Liver (tissue), 9 donors: ENCODE results near the gene TMEM161A. TPM values are rescaled to one million over a fixed set of nuclear protein-coding genes. Genes with fewer than 3 reads are reported as not detected.

Source experiments
- DNase-seq: peaks from one replicate; pipeline ENCODE4 v3.0.0-alpha.2; 2017; ENCODE audit warnings: low spot score
- H3K27ac ChIP-seq, 2 donors: one replicate each; pipeline ENCODE4 v1.7.0; 2013; ENCODE audit warnings: inconsistent platforms in 2 of 2, low read length in 2 of 2, control low read depth in 1 of 2, low read depth in 1 of 2, mild to moderate bottlenecking in 1 of 2
- H3K27me3 ChIP-seq, 4 donors: one replicate each; pipeline versions ENCODE4 v1.6.1 to v1.7.0; 2013; ENCODE audit warnings: low read length in 3 of 4, inconsistent platforms in 1 of 4, mild to moderate bottlenecking in 1 of 4, moderate library complexity in 1 of 4; ENCODE audit not compliant: control insufficient read depth in 4 of 4, insufficient read depth in 4 of 4
- H3K36me3 ChIP-seq, 4 donors: one replicate each; pipeline versions ENCODE4 v1.6.1 to v1.7.0; 2013; ENCODE audit warnings: low read length in 3 of 4, mild to moderate bottlenecking in 3 of 4, low read depth in 1 of 4, moderate library complexity in 1 of 4; ENCODE audit not compliant: control insufficient read depth in 4 of 4, insufficient read depth in 3 of 4
- H3K4me1 ChIP-seq, 4 donors: one replicate each; pipeline versions ENCODE4 v1.6.1 to v1.7.0; 2013; ENCODE audit warnings: low read length in 3 of 4, mild to moderate bottlenecking in 3 of 4, moderate library complexity in 1 of 4; ENCODE audit not compliant: control insufficient read depth in 4 of 4, insufficient read depth in 4 of 4
- H3K4me3 ChIP-seq, 3 donors: one replicate each; pipeline versions ENCODE4 v1.6.1 to v1.7.0; 2013; ENCODE audit warnings: low read length in 3 of 3, control low read depth in 1 of 3, low read depth in 1 of 3, mild to moderate bottlenecking in 1 of 3
- H3K9ac ChIP-seq, 2 donors: one replicate each; pipeline ENCODE4 v1.7.0; 2013; ENCODE audit warnings: low read length in 2 of 2, mild to moderate bottlenecking in 2 of 2, moderate library complexity in 2 of 2, control low read depth in 1 of 2, low read depth in 1 of 2
- H3K9me3 ChIP-seq, 4 donors: one replicate each; pipeline versions ENCODE4 v1.6.1 to v1.7.0; 2013; ENCODE audit warnings: low read length in 3 of 4; ENCODE audit not compliant: control insufficient read depth in 4 of 4
- EGR1 ChIP-seq, 2 donors: IDR thresholded peaks; 2 replicates each; pipeline ENCODE4 v1.6.1; 2016 to 2018; ENCODE audit warnings: antibody characterized with exemption in 2 of 2, low read depth in 2 of 2
- FOXA1 ChIP-seq: IDR thresholded peaks from 2 replicates; pipeline ENCODE4 v1.6.1; 2016; ENCODE audit warnings: antibody characterized with exemption
- FOXA2 ChIP-seq: IDR thresholded peaks from 2 replicates; pipeline ENCODE4 v1.6.1; 2016; ENCODE audit warnings: antibody characterized with exemption
- GABPA ChIP-seq, 2 donors: IDR thresholded peaks in 1 of 2; conservative IDR thresholded peaks in 1 of 2; 2 replicates each; pipeline ENCODE4 v1.6.1; 2016; ENCODE audit warnings: antibody characterized with exemption in 2 of 2, mild to moderate bottlenecking in 1 of 2, moderate library complexity in 1 of 2
- HNF4A ChIP-seq, 2 donors: conservative IDR thresholded peaks; 2 replicates each; pipeline ENCODE4 v1.6.1; 2016; ENCODE audit warnings: antibody characterized with exemption in 2 of 2, mild to moderate bottlenecking in 2 of 2
- HNF4G ChIP-seq: IDR thresholded peaks from 2 replicates; pipeline ENCODE4 v1.6.1; 2016; ENCODE audit warnings: antibody characterized with exemption
- NR2F2 ChIP-seq: IDR thresholded peaks from 2 replicates; pipeline ENCODE4 v1.6.1; 2016; ENCODE audit warnings: antibody characterized with exemption
- RAD21 ChIP-seq, 2 donors: IDR thresholded peaks; 2 replicates each; pipeline ENCODE4 v1.6.1; 2016; ENCODE audit warnings: antibody characterized with exemption in 2 of 2, mild to moderate bottlenecking in 2 of 2
- RXRA ChIP-seq, 2 donors: IDR thresholded peaks; 2 replicates each; pipeline ENCODE4 v1.6.1; 2017 to 2018; ENCODE audit warnings: antibody characterized with exemption in 2 of 2, mild to moderate bottlenecking in 1 of 2
- SP1 ChIP-seq: IDR thresholded peaks from 2 replicates; pipeline ENCODE4 v1.6.1; 2018; ENCODE audit warnings: antibody characterized with exemption, mild to moderate bottlenecking
- TAF1 ChIP-seq: conservative IDR thresholded peaks from 2 replicates; pipeline ENCODE4 v1.6.1; 2016; ENCODE audit warnings: antibody characterized with exemption, mild to moderate bottlenecking
- YY1 ChIP-seq: IDR thresholded peaks from 2 replicates; pipeline ENCODE4 v1.6.1; 2016; ENCODE audit warnings: antibody characterized with exemption, mild to moderate bottlenecking
- WGBS: extraction: QIAGEN DNeasy Blood & Tissue Kit; methylation state at CpG from one replicate; pipeline ENCODE4 v1.1.7; 2013; 5-methylcytosine and 5-hydroxymethylcytosine counted together
- polyA plus RNA-seq, 2 donors: library from polyadenylated mRNA; stranded (reverse) in 1 of 2; unstranded in 1 of 2; fragments of 200-250 nt in 1 of 2; fragments of >200 nt in 1 of 2; fragmentation: Nextera tagmentation in 1 of 2; extraction: Ambion mirVana in 1 of 2; gene quantifications; one replicate each; pipeline versions ENCODE4 v1.2.1 to v1.2.3, GENCODE V29; 2013 to 2015
- total RNA-seq, 2 donors: library from RNA; depleted of rRNA; stranded (reverse); fragments of >200 nt; gene quantifications; one replicate each; pipeline ENCODE4 v1.2.3, GENCODE V29; 2014
- TF ChIP-seq, protein P1 (sequence below): IDR thresholded peaks from 2 replicates; pipeline ENCODE4 v1.6.1; 2016; ENCODE audit warnings: antibody characterized with exemption
- TF ChIP-seq, protein P2 (sequence below): IDR thresholded peaks from 2 replicates; pipeline ENCODE4 v1.6.1; 2016; ENCODE audit warnings: antibody characterized with exemption
- TF ChIP-seq, protein P3 (sequence below): IDR thresholded peaks from 2 replicates; pipeline ENCODE4 v1.6.1; 2016; ENCODE audit warnings: antibody characterized with exemption
- TF ChIP-seq, protein P4 (sequence below): fragments of 150-350 bp; IDR thresholded peaks from 2 replicates; pipeline ENCODE4 v1.5.1; 2017; ENCODE audit warnings: improper control_type of control experiment, low read depth, low read length; ENCODE audit not compliant: missing input control
- TF ChIP-seq, protein P5 (sequence below): IDR thresholded peaks from 2 replicates; pipeline ENCODE4 v1.6.1; 2016; ENCODE audit warnings: antibody characterized with exemption, mild to moderate bottlenecking
- donor health status: healthy.
- donor health status: healthy.
- donor health status: healthy.
- donor health status: healthy.
- donor health status: healthy.

The TMEM161A gene
- total and polyA plus RNA-seq, 4 donors: 13.1 to 27.1 (median 24.0) TPM

DNA sequence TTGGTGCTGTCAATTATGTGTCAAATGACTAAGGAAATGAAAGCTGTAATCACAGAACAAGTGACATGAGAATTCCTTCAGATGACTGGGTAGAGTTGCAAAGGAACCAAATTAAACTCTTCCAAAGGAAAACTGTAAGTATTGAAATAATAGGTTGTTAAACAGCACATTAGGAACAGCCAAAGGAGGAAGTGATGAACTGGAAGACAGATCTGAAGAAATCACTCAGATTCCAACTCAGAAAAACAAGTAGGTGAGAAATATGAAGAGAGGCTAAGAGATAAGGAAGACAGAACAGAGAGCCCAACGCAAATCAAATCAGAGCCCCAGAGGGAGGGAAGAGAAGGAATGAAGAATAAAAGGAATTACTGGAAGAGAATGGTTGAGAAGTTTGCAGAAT, 15.4 kb downstream of the TMEM161A start:
- peaks cover 0 to 17% (median 2%) of the 10 kb centered on the region in 4 donors for H3K36me3 ChIP-seq
- no peaks in the 10 kb centered on the region for H3K4me1 ChIP-seq
- H3K27ac ChIP-seq: no peak overlapping the region
- TF ChIP-seq FOXA1 (no peak), HNF4G (no peak), EGR1 (IDR thresholded peaks at IDR 0.05; ENCODE audit: low read depth in 2 of 2) (no peak), YY1 (no peak)
- TF ChIP-seq, protein P1, sequence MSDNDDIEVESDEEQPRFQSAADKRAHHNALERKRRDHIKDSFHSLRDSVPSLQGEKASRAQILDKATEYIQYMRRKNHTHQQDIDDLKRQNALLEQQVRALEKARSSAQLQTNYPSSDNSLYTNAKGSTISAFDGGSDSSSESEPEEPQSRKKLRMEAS: no peak
- no peak overlapping the region for H3K4me3 ChIP-seq
- no peaks in the 10 kb centered on the region for H3K27me3 ChIP-seq
- 92% methylated on average over 1 of the region's 1 CpG for WGBS
- no peak for DNase-seq
- H3K9ac ChIP-seq: no peak overlapping the region
- no peaks in the 10 kb centered on the region for H3K9me3 ChIP-seq

DNA sequence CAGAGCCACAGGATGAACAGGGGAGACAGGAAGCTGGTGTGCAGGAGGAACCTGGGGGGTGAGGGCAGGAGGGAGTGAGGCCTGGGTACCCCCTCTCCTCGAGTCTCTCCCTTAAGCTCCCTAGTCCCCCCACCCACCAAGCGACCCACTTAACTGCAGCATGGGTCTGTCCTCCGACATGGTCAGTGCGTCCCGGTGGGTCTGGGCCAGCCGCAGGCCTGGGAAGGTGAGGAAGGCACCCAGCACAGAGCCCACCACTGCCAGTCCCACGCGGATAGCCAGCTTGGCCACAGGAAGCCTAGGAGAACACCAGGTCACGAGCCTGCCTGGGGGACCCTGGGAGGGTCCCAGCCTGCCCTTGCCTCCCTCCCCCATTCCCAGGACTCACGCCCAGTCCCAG, 16.9 kb downstream of the TMEM161A start:
- no peak for DNase-seq
- H3K4me1 ChIP-seq: no peaks in the 10 kb centered on the region
- H3K9me3 ChIP-seq: no peaks in the 10 kb centered on the region
- no peak overlapping the region for H3K9ac ChIP-seq
- TF ChIP-seq SP1 (no peak), RXRA (IDR thresholded peaks at IDR 0.05) (no peak), FOXA2 (no peak), HNF4A (conservative IDR thresholded peaks at IDR 0.05) (no peak), EGR1 (IDR thresholded peaks at IDR 0.05; ENCODE audit: low read depth in 2 of 2) (no peak), RAD21 (IDR thresholded peaks at IDR 0.05) (no peak), NR2F2 (no peak), GABPA (IDR thresholded peaks at IDR 0.05 in 1 of 2, conservative IDR thresholded peaks at IDR 0.05 in 1 of 2) (no peak), HNF4G (no peak), YY1 (no peak), TAF1 (no peak), FOXA1 (no peak)
- TF ChIP-seq, protein P2, sequence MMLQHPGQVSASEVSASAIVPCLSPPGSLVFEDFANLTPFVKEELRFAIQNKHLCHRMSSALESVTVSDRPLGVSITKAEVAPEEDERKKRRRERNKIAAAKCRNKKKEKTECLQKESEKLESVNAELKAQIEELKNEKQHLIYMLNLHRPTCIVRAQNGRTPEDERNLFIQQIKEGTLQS: no peak
- TF ChIP-seq, protein P3, sequence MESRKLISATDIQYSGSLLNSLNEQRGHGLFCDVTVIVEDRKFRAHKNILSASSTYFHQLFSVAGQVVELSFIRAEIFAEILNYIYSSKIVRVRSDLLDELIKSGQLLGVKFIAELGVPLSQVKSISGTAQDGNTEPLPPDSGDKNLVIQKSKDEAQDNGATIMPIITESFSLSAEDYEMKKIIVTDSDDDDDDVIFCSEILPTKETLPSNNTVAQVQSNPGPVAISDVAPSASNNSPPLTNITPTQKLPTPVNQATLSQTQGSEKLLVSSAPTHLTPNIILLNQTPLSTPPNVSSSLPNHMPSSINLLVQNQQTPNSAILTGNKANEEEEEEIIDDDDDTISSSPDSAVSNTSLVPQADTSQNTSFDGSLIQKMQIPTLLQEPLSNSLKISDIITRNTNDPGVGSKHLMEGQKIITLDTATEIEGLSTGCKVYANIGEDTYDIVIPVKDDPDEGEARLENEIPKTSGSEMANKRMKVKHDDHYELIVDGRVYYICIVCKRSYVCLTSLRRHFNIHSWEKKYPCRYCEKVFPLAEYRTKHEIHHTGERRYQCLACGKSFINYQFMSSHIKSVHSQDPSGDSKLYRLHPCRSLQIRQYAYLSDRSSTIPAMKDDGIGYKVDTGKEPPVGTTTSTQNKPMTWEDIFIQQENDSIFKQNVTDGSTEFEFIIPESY: no peak
- TF ChIP-seq, protein P4, sequence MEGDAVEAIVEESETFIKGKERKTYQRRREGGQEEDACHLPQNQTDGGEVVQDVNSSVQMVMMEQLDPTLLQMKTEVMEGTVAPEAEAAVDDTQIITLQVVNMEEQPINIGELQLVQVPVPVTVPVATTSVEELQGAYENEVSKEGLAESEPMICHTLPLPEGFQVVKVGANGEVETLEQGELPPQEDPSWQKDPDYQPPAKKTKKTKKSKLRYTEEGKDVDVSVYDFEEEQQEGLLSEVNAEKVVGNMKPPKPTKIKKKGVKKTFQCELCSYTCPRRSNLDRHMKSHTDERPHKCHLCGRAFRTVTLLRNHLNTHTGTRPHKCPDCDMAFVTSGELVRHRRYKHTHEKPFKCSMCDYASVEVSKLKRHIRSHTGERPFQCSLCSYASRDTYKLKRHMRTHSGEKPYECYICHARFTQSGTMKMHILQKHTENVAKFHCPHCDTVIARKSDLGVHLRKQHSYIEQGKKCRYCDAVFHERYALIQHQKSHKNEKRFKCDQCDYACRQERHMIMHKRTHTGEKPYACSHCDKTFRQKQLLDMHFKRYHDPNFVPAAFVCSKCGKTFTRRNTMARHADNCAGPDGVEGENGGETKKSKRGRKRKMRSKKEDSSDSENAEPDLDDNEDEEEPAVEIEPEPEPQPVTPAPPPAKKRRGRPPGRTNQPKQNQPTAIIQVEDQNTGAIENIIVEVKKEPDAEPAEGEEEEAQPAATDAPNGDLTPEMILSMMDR: no peak
- TF ChIP-seq, protein P1: no peak
- TF ChIP-seq, protein P5, sequence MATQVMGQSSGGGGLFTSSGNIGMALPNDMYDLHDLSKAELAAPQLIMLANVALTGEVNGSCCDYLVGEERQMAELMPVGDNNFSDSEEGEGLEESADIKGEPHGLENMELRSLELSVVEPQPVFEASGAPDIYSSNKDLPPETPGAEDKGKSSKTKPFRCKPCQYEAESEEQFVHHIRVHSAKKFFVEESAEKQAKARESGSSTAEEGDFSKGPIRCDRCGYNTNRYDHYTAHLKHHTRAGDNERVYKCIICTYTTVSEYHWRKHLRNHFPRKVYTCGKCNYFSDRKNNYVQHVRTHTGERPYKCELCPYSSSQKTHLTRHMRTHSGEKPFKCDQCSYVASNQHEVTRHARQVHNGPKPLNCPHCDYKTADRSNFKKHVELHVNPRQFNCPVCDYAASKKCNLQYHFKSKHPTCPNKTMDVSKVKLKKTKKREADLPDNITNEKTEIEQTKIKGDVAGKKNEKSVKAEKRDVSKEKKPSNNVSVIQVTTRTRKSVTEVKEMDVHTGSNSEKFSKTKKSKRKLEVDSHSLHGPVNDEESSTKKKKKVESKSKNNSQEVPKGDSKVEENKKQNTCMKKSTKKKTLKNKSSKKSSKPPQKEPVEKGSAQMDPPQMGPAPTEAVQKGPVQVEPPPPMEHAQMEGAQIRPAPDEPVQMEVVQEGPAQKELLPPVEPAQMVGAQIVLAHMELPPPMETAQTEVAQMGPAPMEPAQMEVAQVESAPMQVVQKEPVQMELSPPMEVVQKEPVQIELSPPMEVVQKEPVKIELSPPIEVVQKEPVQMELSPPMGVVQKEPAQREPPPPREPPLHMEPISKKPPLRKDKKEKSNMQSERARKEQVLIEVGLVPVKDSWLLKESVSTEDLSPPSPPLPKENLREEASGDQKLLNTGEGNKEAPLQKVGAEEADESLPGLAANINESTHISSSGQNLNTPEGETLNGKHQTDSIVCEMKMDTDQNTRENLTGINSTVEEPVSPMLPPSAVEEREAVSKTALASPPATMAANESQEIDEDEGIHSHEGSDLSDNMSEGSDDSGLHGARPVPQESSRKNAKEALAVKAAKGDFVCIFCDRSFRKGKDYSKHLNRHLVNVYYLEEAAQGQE: no peak
- no peak overlapping the region for H3K4me3 ChIP-seq
- H3K27ac ChIP-seq: no peak overlapping the region
- no peaks in the 10 kb centered on the region for H3K27me3 ChIP-seq
- WGBS: 94% methylated on average over 10 of the region's 10 CpGs
- H3K36me3 ChIP-seq: peaks cover 0 to 17% (median 2%) of the 10 kb centered on the region in 4 donors
